ENCODE results near the gene ASPSCR1. TPM values are rescaled to one million over a fixed set of nuclear protein-coding genes. Genes with fewer than 3 reads are reported as not detected.

The ASPSCR1 gene
- total and polyA plus RNA-seq, 2 of the 13 experiments (the other 11 are each of a cell fraction or from before 2014, with no cell fraction given), result 274 to 314 TPM

- TF ChIP-seq, protein P1, sequence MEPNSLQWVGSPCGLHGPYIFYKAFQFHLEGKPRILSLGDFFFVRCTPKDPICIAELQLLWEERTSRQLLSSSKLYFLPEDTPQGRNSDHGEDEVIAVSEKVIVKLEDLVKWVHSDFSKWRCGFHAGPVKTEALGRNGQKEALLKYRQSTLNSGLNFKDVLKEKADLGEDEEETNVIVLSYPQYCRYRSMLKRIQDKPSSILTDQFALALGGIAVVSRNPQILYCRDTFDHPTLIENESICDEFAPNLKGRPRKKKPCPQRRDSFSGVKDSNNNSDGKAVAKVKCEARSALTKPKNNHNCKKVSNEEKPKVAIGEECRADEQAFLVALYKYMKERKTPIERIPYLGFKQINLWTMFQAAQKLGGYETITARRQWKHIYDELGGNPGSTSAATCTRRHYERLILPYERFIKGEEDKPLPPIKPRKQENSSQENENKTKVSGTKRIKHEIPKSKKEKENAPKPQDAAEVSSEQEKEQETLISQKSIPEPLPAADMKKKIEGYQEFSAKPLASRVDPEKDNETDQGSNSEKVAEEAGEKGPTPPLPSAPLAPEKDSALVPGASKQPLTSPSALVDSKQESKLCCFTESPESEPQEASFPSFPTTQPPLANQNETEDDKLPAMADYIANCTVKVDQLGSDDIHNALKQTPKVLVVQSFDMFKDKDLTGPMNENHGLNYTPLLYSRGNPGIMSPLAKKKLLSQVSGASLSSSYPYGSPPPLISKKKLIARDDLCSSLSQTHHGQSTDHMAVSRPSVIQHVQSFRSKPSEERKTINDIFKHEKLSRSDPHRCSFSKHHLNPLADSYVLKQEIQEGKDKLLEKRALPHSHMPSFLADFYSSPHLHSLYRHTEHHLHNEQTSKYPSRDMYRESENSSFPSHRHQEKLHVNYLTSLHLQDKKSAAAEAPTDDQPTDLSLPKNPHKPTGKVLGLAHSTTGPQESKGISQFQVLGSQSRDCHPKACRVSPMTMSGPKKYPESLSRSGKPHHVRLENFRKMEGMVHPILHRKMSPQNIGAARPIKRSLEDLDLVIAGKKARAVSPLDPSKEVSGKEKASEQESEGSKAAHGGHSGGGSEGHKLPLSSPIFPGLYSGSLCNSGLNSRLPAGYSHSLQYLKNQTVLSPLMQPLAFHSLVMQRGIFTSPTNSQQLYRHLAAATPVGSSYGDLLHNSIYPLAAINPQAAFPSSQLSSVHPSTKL (CRISPR knock-in tag; IDR thresholded peaks at IDR 0.05), result peak; percentile 88
- TF ChIP-seq EP300 (IDR thresholded peaks at IDR 0.05; ENCODE audit: low read depth in 2 of 2, low read length in 2 of 2), result peak in 1 of 2 experiments; percentile 90; a peak in 3 of 4 replicates
- TF ChIP-seq EP300 (CRISPR knock-in tag; IDR thresholded peaks at IDR 0.05; ENCODE audit: borderline replicate concordance), result peak; percentile 90
- TF ChIP-seq, protein P2, sequence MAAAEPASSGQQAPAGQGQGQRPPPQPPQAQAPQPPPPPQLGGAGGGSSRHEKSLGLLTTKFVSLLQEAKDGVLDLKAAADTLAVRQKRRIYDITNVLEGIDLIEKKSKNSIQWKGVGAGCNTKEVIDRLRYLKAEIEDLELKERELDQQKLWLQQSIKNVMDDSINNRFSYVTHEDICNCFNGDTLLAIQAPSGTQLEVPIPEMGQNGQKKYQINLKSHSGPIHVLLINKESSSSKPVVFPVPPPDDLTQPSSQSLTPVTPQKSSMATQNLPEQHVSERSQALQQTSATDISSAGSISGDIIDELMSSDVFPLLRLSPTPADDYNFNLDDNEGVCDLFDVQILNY (CRISPR knock-in tag; conservative IDR thresholded peaks at IDR 0.05), result peak; percentile 57
- TF ChIP-seq, protein P3, sequence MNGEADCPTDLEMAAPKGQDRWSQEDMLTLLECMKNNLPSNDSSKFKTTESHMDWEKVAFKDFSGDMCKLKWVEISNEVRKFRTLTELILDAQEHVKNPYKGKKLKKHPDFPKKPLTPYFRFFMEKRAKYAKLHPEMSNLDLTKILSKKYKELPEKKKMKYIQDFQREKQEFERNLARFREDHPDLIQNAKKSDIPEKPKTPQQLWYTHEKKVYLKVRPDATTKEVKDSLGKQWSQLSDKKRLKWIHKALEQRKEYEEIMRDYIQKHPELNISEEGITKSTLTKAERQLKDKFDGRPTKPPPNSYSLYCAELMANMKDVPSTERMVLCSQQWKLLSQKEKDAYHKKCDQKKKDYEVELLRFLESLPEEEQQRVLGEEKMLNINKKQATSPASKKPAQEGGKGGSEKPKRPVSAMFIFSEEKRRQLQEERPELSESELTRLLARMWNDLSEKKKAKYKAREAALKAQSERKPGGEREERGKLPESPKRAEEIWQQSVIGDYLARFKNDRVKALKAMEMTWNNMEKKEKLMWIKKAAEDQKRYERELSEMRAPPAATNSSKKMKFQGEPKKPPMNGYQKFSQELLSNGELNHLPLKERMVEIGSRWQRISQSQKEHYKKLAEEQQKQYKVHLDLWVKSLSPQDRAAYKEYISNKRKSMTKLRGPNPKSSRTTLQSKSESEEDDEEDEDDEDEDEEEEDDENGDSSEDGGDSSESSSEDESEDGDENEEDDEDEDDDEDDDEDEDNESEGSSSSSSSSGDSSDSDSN (CRISPR knock-in tag; IDR thresholded peaks at IDR 0.05), result peak; percentile 88
- TF ChIP-seq CENPBD1 (CRISPR knock-in tag; IDR thresholded peaks at IDR 0.05; ENCODE audit: borderline replicate concordance, low read depth), result no peak
- peak; percentile 91; the same call in 1 of the 2 replicates for TF ChIP-seq ZC3H13 (CRISPR knock-in tag; IDR thresholded peaks at IDR 0.05)
- TF ChIP-seq ZNF782 (CRISPR knock-in tag; IDR thresholded peaks at IDR 0.05; ENCODE audit: borderline replicate concordance), result peak; percentile 98; the same call in 1 of the 2 replicates
- peak; percentile 92 for TF ChIP-seq AGO2 (optimal IDR thresholded peaks at IDR 0.05; ENCODE audit: low read depth, low read length)
- TF ChIP-seq NCOA2 (CRISPR knock-in tag; IDR thresholded peaks at IDR 0.05), result peak; percentile 93
- 0 out of 2 replicates have a peak, but pooled peaks have one; percentile 80 for TF ChIP-seq ZBTB10 (CRISPR knock-in tag; IDR thresholded peaks at IDR 0.05; ENCODE audit: borderline replicate concordance)
- no peak for TF ChIP-seq GZF1 (CRISPR knock-in tag; IDR thresholded peaks at IDR 0.05)
- peak; percentile 92 for TF ChIP-seq MAZ (IDR thresholded peaks at IDR 0.05; ENCODE audit: borderline replicate concordance, low read depth, low read length)
- peak; percentile 98 for TF ChIP-seq MAZ (CRISPR knock-in tag; IDR thresholded peaks at IDR 0.05; ENCODE audit: low read depth)
- peak; percentile 86 for TF ChIP-seq ZNF781 (CRISPR knock-in tag; IDR thresholded peaks at IDR 0.05; ENCODE audit: borderline replicate concordance, not compliant biosample characterization)
- peak; percentile 70; the same call in 1 of the 2 replicates for TF ChIP-seq ZNF891 (CRISPR knock-in tag; IDR thresholded peaks at IDR 0.05)
- peak; percentile 68; the same call in 1 of the 2 replicates for TF ChIP-seq HMG20B (CRISPR knock-in tag; conservative IDR thresholded peaks at IDR 0.05)
These were observed 9.7 kb upstream of the ASPSCR1 start (continued) for GRCh38 chr17:81967533-81968395.
